HG02981 (cell line): ENCODE data around the gene CNTNAP5.
"Not testable (repeated sequence)": the region's sequence is repeated elsewhere in the genome, so short reads cannot be mapped to it uniquely, and the experiment has no call there.

Experiments used
- ATAC-seq: cut with Tn5 transposase; IDR thresholded peaks from one replicate; pipeline ENCODE4 v1.9.1; 2021; ENCODE audit warnings: mild to moderate bottlenecking, moderate library complexity; ENCODE audit not compliant: unreplicated experiment

CNTNAP5 gene

DNA sequence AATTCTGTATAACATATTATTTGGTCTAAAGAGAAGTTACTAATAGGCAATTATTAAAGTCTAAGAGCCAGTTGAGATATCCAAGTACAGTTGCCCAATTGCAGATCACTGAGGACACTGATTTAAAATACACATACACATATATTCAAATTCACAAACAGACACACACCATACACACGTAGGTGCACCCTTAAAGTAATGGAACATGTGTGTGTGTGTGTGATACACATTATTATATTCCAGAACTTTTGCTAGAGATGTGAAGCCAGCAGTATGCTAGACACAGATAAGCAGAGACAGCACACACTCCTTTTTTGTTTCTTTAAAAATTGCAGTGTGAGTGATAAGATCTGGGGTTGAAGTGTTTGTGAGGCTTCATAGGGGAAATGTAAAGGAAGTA lies 292.5 kb downstream of the CNTNAP5 start:
- ATAC-seq: no peak

DNA sequence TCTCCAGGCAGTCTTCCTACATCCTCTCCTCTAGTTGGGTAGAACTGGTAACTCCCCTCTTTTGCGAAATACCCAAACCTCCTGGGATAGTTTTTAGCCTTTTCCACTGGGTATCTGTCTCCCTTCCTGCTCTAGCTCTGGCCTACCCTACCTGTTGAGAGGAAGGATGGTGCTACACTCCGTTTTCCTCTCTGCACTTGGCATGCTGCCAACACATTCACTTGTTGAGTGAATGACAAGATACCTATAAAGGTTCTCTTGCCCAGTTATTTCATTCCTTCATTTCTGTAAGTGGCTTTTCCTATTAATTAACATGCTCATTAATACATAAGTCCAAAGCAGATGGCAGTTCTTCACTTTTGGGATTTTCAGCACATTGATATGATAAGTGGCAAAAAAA lies 293.8 kb downstream of the CNTNAP5 start:
- no peak for ATAC-seq

DNA sequence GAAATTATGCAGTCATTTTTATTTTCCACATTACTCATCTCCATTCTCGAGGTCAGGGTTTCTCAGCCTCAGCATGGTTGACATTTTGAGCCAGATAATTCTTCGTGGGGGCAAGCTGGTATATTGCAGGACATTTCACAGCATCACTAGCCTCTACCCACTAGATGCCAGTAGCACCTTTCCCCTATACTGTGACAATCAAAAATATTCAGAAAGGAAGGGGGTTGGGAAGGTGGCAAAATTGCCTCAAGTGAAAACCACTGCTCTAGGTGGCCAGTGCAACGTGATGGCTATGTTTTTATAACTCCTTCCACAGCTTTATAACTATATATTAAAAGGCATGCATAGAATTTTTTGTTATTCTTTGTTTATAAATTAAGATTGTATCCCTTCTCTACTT lies 294.5 kb downstream of the CNTNAP5 start:
- no peak for ATAC-seq

DNA sequence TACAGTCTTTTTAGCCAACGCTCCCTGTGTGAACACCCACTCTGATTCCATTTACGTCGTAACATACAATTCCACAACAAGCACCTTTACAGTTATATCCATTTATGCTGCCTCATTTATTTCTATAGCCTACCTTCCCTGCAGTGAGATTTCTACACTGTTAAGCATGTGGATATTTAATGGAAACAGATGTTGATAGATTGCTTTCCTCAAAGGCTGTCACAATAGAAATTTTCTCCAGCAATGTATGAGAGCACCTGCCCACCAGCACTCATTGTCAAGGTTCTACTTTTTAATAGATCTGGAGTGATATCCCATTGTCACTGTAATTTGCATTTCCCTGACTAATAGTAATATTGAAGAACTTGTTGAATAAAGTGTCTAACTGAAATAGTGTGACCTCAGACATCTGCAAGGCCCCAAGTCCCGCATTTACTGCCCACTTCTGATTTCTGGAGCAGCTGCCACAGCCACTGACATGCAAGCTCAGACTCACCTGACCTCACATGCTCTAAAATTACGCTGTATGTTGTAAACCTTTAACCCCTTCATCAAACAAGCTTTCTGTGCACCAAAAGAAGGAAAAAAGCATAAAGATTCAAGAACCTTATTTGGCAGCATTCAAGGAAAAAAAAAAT lies 295.1 kb downstream of the CNTNAP5 start:
- no peak for ATAC-seq

DNA sequence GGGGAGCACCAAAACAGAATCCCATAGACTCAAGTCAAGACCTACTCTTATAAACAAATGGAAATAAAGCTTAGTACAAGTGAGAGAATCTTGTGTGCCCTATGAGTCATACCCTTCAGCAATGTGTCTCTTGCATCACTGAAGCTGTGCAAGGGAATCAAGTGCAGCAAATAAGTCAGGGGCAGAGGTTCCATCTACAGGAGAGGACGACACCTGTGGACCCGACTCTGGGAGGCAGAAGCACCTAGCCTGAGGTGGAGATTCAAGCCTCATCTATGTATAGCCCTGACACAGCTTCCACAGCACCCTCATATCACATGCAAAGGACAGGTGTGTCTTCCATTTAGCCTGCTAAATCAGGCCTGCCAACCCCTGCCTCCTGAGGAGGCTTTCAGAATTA lies 298.2 kb downstream of the CNTNAP5 start:
- ATAC-seq: no peak

DNA sequence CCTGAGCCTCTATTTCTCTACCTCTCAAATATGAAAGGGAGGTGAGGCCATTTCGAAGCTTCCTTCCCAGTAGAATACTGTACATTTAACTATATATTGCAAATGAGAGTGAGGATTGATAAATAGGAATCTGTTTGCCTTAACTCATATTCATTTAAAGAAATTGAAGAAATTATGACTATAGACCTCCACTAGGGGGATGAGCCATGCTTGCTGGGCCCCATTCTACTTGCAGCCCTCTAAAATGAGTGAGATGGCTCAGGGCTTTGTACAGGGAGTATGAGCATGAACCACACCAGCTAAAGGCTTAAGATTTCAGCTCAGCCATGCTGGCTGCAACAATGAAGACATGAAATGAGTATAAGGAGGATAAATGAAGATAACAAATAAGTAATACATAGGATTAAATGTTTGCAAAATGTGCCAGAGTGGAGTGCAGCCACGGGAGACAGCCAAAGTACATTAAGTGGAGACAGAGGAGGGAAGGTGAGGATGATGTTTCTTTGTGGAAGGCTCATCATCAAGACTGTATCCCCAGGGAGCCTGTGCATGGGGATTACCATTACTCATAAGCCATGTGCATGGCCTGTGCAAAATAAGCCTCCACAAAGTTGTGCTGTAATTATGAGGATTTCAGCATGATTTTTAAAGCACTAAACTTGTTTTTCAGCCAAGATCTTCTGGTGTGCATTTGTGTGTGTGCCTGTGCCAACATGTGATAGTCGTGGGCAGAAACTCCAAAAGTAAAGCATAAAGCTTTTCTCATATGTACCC lies 300.8 kb downstream of the CNTNAP5 start:
- no peak for ATAC-seq

DNA sequence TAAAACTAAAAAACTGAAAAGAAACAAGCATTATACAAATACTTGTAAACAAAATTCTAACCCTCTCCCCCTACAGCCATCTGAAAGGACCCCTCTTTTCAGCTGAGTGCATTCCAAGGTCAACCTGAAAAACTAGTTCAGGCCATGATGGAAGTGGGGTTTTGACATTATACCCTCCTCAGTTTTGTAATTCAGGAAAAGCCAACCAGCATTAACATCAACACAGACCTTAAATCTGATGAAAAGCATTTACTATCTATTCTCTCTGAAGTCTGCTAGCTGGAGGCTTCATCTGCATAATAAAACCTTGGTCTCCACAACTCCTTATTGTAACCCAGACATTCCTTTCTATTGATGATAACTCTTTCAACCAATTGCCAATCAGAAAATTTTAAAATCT lies 302.2 kb downstream of the CNTNAP5 start:
- no peak for ATAC-seq

DNA sequence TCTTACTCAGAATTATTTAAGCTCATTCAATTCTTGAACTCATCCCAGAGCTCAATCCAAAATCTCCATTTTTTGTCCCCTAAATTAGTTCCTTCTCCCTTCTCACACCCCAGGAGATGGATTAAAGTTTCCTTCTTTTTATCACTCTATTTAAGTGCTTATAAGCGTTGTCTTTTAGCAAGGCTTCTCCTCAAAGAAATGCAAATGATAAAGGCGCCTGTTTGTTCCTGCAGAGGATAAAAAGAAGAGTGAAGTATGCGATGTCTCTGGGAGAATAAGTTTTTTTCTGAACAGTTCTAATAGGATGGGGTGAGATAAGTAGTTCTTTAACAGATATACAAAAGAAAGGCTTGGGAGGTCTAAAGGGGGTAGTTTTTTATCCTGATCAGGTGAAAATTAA lies 303.3 kb downstream of the CNTNAP5 start:
- ATAC-seq: no peak

DNA sequence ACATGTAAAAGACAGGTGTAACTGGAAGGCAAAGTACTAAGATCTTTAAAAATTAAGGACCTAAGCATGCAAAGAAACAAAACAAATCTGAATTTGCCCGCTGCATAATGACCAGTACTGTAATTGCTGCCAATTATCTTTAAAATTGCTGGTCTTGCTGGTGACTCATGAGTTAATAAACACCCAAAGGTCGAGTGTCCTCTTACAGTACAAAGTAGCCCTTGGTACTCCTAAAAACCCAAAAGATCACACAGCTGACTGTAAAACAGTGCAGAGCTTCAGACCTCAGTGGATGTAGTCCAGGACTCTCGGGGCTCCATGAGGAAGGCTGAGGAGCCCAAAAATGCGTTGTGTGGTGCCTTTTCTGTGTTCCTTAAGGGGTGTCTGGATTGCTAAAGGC lies 308.7 kb downstream of the CNTNAP5 start:
- no peak for ATAC-seq

DNA sequence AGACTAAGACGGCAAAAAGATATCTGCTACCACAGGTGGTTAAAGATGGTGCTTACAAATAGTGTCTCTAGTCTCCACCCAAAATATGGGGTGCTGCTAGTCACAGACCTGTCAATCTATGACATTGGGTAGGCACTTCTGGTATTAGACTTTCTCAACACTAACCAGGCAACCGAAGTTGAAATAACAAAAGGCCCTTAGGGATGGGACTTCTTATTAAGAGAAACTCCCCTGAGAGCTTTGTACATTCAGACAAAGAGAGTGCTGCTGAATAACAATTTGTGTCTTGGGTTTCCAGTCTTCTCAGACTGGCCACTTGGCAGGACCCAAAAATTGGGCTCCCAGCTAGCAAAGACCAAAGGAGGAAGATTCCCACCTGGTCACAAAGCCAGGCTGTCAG lies 310.0 kb downstream of the CNTNAP5 start:
- no peak for ATAC-seq

DNA sequence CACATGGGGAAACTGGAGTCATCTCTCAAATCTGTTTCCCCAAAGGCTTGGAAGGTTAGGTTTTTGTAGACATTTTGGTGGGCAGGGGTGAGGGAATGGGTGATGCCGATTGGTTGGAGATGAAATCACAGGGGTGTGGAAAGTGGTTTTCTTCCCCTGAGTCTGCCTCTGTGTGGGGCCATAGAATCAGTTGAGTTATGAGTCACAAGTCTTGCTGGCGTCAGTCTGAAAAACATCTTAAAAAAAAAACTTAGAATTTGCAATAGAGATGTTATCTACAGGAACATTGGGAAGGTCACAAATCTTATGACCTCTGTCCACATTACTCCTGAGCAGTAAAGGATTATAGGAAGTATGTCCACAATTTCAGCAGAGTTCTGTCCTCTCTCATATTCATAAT lies 314.6 kb downstream of the CNTNAP5 start:
- no peak for ATAC-seq

DNA sequence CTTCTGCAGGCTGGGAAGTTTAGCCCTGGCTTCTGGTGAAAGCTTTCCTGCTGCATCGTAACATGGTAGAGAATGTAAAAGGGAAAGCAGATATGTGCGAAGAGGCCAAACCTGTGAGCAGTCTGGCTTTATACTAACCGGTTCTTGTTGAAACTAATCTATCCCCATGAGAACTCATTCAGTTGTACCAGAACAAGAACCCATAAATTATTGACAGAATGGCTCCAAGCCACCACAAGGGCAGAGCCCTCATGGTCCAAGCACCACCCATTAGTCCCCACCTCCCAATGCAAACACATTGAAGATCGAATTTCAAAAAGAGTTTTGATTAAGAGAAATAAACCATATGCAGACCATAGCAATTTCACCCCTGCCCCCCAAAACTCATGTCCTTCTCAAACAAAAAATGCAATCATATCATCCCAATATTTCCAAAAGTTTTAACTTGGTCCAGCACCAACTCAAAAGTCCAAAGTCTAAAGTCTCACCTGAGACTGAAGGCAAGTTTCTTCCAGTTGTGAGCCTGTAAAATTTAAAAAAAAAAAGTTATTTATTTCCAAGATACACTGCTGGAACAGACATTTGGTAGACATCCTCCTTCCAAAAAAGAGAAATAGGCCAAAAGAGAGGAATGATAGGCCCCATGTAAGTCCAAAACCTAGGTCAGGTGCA lies 318.9 kb downstream of the CNTNAP5 start:
- no peak for ATAC-seq

DNA sequence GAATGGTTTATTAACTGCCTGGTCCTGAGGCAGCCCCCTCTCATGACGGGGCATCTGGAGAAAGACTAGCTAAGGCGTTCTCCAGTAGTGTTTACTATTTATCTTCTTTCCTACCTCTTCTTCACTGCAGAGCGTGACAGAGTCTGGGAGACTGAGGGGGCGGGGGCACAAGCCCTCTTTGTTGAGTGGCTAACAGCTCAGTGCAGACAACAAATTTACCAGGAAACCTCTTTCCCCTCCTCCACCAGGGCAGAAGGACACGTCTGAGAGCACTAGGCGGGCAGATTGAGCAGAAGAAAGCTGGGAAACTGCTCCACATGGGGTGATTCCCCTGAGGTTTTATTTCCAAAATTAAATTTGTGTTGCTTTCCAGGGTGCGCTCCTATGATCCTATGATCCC lies 322.1 kb downstream of the CNTNAP5 start:
- no peak for ATAC-seq

DNA sequence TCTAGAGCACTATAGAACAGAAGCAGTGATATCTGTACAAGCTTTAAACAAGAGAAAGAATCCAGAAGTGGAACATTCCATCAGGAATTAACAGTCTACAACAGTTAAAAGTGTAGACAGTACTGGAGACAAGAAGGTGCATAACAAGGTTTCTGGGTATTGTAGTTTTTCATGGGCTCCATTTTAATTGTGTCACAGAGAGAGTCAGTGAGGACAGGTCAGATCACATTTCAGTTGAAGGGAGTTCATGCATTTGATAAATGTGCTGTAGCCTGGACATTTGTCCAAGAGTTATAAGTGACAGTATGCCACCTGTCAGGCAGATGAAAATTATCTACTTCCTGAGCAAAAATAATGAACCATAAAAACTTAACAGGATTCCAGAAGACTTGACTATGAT lies 328.6 kb downstream of the CNTNAP5 start:
- no peak for ATAC-seq

DNA sequence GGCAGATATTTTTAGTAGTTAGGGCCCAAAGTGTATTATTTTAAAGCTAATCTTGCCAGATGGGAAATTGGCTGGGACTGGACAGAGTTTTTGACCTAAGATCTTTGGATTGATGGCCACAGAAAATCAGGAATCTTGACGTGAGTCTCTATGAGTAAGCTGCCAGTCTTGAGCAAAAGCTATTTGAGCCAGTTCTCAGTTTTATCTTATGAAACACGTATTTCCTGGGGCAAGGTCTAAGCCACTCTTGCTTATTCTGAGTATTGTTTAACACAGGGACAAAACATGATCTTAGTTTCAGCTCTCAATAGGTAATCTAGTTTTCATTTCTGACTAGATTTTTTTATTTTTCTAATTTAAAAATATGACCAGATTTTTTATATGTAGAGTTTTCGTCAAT lies 329.4 kb downstream of the CNTNAP5 start:
- ATAC-seq: no peak

DNA sequence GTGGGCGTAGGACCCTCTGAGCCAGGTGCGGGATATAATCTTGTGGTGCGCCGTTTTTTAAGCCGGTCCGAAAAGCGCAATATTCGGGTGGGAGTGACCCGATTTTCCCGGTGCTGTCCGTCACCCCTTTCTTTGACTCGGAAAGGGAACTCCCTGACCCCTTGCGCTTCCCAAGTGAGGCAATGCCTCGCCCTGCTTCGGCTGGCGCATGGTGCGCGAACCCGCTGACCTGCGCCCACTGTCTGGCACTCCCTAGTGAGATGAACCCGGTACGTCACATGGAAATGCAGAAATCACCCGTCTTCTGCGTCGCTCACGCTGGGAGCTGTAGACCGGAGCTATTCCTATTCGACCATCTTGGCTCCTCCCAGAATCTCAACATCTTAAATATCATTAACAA lies 336.9 kb downstream of the CNTNAP5 start:
- ATAC-seq: not testable (repeated sequence)

DNA sequence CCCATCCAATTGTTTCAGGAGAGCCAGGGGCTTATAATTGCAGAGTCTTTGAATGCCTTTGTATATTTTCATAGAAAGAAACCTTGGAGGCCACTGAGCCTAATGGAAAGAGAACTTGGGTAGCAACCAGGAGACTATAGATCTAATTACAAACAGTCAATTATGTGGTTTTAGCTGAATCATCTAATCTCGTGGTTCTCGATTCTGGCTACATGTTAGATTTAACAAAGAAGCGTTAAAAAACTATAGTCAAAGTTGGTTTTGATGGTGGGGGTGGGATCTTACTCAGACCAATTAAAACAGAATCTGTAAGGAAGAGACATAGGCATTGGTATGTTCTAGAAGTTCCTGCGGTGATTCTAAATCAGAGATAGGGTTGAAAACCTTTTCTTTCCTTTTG lies 344.1 kb downstream of the CNTNAP5 start:
- ATAC-seq: no peak

DNA sequence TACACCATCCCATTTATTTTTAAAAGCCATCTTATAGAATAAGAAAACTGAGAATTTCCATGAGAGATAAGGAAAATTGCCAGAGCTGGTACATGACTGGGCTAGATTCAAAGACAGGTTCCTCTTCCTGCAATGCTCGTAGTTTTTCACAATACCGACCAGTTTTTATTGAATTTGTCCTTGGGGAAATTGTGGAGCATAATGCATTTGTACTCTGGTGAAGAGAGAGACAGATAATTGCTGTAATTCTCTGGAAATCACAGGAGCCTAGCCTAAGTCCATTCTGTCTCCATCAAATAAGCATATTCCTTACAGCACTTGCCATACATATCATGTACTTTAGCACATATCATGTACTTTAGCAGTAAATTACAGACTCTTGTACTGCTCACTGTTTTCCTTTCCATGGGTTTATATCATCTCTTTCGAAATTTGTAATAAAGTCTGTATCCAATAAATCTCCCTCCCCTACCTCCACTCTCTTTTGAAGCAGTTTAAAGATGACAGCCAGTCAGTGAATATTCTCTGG lies 355.2 kb downstream of the CNTNAP5 start:
- no peak for ATAC-seq

DNA sequence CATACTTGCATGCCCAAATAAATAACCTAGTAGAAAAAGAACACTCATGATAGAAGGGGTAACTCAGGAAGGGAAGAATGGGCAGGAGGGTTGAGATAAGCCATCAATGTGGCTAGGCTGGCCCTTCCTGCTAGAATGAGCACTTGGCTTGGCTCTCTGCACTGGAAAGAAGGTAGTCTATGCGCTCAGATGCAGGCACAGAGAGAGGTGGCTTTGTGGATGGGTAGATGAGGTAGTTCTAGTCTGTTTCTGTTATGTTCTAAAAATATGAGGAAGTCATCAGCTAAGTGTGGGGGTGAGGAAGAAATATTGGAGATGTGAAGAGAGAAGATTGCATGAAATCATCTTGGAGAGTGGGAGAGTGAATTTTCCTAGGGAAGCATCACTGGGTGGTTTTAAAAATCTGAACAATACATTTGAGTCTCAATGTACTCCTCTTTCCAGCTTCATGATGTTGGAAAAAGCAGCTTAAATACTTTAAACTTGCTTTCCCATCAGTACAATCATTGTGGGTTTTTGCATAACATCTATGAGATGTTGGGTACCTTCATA lies 357.1 kb downstream of the CNTNAP5 start:
- ATAC-seq: no peak

DNA sequence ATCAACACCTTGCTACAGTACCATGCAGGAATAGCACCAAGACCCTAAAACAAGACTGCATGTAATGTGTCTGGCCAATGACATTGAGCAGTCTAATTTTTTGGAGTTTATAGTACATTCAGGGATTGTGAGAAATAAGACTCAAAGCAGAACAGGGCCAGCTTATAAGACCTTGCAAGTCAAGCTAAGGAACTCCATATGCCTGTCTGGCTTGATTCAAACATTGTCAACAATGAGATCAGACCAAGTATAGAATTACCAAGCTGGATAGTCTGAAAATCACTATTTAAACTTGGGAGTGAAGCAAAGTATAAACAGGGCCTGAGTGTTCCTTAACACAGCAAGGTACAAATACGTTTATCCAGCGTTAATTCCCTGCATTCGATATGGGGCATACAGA lies 370.9 kb downstream of the CNTNAP5 start:
- no peak for ATAC-seq

DNA sequence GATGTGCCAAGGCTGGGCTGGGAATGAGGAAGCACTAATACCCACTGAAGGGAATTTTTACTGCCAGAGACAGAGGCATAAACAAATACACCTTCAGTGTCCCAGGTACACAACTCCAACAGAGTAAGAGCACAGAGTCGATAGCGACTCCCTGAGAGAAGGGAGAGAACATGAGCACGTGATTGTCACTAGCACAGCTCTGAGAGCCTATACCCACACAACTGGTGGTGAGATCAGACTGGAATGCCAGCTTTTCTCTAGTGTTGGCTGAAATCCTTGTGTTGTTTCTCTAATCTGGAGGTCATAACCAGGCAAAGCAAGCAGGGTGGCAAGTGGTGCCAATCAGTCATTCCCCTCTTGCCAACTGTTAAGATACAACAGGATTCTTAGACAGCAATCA lies 377.2 kb downstream of the CNTNAP5 start:
- ATAC-seq: no peak
